ENCODE measurements around the gene UGT1A5.

UGT1A5 gene

DNA sequence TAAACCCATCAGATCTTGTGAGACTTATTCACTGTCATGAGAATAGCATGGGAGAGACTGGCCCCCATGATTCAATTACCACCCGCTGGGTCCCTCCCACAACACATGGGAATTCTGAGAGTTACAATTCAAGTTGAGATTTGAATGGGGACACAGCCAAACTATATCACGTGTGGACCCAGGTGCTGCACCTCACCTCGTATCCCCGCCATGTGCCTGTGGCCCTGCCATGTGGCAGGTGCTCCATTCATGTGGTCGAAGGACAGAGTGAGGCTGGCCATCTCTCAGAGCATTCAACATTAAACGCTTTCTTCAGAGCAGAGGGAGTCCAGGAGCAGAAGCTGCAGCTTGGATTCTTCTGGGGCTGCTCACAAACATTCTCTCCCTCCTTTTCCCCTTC is 97.7 kb downstream of the UGT1A5 start:
- no peak for DNase-seq (ENCODE audit: low read depth in 2 of 2)

GRCh38 chr2:233811087-233811486 is 98.4 kb downstream of the UGT1A5 start:
- DNase-seq (ENCODE audit: low read depth in 2 of 2) = no peak

DNA sequence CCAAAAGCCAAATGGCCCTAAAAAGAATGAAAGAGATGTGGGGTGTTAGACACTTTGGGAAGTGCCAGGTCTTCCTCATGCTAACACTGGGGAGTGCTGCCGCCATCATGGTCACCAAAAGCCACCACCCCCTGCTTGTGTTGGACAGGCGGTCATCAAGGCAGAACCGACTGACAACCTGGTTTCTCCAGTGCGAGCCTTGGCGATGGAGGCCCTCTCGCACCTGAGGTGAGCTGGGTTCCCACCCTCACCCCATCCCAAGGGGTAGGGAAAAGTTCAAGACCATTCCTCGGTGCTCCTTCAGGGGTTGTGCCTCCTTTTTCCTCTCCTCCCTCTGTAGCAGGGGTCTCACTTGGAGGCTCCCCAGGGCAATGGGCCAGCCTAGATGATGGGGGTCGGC is 99.0 kb downstream of the UGT1A5 start:
- DNase-seq (ENCODE audit: low read depth in 2 of 2) = no peak

DNA sequence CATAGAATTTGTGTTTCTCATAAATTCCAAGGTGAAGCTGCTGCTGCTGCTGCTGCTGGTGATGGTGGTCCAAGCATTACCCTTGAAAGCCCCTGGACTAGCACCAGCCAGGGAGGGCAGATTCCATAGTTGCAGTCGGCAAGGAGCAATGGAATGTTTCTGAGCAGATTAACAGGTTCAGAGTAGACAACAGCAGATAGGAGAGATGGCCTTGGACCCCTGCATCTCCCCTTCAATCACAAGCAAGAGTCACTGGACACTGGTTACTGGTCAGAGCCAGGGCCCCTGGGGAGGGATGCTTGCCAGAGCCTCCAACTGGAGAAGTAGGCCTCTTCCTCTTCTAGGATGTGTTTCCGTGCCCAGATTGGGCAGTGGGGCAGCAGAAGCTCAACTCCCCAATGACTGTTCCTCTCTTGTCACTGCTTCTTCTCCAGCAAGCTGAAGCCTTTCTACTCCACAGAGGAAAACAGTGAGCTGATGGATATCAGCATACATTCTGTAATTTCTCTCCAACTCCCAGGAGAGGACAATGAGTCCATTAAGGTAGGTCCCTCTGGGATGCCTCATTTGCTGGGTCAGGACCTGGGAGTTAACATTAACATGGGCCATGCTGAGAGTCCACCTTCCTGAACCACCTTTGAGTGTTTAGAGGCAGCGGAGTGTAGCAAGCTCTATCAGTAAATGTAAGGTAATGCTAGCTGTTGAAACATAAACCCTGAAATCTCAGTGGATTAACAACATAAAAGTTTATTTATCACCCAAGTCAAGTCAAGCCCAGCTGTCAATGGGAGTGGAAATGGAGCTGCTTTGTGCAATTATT is 100.7 kb downstream of the UGT1A5 start:
- no peak for DNase-seq (ENCODE audit: low read depth in 2 of 2)

GRCh38 chr2:233814056-233814835 is 101.5 kb downstream of the UGT1A5 start:
- DNase-seq (ENCODE audit: low read depth in 2 of 2) = no peak

- DNase-seq (ENCODE audit: low read depth in 2 of 2) = no peak
Observed at GRCh38 chr2:233815861-233816260, 103.2 kb downstream of the UGT1A5 start.

GRCh38 chr2:233816334-233816733 is 103.6 kb downstream of the UGT1A5 start:
- no peak for DNase-seq (ENCODE audit: low read depth in 2 of 2)

DNA sequence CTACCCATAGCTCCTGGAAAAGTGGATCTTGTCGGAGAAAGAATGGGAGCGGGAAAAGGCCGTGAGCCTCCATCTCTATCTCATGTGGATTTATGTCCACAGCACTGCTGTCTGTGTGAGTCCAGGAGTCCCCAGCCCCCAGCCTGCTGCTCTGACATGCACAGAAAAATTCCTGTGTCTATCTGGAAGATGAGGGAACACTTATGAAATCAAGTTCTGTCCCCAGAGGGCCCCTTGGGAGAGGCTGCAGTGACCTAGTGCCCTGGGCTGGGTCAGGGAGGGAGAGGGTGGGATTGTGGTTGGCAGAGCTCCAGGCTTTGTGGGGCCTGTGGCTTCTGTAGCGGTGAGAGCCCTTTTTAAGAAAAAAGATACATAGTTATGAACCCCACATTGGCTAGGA is 104.1 kb downstream of the UGT1A5 start:
- no peak for DNase-seq (ENCODE audit: low read depth in 2 of 2)

GRCh38 chr2:233817361-233817911 is 104.7 kb downstream of the UGT1A5 start:
- no peak for DNase-seq (ENCODE audit: low read depth in 2 of 2)

- no peak for DNase-seq (ENCODE audit: low read depth in 2 of 2)
Observed at GRCh38 chr2:233817995-233818638, 105.4 kb downstream of the UGT1A5 start.

DNA sequence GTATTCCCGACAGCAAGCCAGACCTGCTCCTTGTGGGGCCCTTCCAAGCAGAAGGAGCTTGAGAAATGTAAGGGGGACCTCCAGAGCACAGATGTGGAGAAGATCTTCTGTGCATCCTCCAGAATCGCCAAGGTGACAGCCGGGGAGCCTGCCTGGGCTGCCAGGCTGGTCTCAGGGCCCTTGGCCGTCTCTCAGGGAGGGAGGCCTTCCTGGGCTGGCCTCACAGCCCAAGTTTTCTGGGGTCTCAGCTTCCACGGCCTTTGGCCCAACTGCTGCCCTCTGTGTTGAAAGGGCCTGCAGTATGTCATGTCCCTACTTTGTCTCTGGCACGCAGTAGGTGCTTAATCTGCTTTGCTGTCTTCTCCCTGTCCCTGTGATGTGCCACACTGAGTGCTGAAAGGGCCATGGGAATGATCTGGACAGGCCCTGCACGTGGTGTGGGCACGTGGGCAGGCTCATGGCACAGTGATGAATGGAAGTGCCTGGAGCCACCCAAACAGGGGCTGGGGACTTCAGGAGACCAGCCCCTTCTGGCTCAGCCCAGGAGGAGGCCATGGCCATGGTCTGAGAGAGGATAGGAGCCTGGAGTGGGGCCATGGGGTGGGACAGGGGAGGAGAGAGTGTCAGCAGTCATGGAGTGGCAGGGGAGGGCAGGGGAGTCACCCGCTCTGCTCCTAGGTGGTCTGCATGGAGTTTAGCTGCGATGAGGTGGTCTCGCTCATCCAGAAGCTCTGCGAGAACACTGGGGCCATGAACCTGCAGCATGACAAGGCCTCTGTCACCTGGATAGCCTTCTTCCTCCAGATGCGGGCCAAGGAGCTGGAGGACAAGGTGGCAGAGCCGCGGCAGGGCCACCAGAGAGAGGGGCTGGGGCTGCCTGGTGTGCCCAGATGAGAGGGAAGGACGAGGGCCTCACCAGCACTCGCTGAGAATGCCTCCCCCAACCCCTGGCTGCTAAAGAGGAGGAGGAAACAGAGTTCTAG is 106.2 kb downstream of the UGT1A5 start:
- DNase-seq (ENCODE audit: low read depth in 2 of 2) = no peak

DNA sequence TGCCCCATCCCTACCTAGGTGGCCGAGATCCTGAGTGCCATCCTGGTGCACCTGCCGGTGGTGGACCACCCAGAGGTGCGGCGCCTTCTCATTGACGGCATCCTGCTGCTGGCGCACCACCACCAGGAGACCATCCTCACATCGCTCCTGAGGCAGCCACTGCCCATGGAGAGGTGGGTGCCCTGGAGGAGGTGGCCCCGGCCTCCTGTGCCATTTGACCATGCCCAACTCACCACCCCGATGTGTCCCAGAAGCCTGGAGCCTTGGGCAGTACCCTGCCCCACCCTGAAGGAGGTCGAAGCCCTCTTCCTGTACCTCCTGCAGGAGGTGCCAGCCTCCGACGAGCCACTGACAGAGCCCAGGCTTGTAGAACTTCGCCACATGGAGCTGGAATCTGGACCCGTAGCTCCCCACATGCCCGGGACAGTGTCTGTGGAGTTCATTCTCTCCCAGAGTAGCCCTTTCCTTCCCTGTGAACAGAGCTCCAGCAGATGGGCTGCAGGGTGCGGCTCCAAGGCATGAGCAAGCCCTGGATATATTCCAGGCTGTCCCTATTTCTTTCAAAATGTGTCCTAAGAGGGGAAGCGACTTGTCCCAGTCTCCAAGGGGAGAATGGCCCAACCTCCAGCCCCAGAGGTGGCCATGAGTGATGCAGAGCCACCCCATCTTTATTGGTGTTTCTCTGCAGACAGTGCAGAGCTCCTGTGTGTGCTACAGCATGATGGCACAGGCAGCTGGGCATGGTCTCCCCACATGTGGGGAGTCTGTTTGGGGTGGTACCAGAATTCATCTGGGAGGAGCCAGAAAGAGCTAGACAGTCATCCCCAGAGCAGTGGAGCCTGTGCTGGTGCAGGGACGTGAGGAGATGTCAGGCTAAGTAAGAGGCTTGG is 107.4 kb downstream of the UGT1A5 start:
- no peak for DNase-seq (ENCODE audit: low read depth in 2 of 2)

DNA sequence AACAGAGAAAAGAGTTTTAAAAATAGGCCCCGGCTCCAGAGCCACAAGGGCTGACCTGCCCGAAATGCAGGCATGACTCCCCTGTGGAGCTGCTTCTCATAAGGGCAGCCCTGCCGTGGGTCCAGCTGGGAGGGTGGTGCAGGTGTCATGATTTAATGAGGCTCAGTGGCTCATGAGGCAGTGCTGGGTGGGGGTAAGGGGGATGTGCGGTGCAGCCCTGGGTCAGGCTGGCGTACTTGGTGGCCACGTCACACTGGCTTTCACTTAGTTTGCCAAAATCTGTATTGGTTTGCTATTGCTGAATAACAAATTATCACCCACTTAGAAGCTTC is 108.0 kb downstream of the UGT1A5 start:
- DNase-seq (ENCODE audit: low read depth in 2 of 2) = no peak

DNA sequence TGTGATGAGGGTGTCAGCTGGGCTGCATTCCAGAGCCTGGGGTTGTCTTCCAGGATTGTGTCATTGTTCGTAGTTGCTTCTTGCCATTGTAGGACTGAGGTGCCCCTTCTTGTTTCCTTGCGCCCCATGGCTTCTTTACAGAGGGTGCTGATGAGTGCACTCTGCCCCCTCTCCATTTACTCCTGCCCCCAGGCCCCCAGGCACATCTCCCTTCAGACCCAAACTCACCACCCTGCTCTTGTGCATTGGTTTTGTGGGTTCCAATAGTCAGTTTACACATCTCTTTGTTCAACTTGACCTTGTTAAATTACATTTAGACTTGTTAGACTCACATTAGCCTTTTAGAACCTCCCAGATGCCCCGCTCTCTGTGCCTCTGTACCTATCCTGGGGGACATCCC is 108.5 kb downstream of the UGT1A5 start:
- DNase-seq (ENCODE audit: low read depth in 2 of 2) = no peak

- no peak for DNase-seq (ENCODE audit: low read depth in 2 of 2)
Observed at GRCh38 chr2:233821709-233822100, 109.0 kb downstream of the UGT1A5 start.

DNA sequence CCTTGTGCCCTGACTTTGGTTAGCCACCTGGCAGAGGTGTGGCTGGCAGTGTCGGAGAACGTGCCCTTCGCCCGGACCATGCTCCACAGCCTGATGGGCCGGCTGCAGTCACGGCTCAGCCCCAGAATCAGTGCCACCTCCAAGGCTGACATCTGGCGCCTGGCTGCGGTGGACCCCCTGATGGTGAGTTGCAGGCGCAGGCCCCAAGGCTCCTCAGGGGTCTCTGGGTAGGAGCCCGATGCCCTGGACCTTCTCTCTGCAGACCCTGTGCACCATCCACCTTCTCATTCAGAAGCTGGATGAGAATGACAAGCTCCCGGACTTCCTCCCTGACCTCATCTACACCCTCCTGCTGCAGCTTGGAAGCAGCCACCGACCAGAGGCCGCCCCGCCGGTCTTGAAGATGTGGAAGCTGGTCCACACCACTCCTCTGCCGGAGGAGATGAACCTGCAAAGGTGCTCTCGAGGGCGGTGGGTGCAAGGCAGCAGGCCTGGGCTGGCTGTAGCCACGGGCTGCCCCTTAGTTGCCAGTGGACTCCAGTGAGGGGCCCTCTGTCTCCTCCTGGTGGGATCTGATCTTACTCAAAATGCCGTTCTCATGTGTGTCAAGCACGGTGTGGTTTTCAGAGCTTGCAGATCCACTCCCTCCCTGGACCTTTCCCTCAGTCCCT is 109.5 kb downstream of the UGT1A5 start:
- DNase-seq (ENCODE audit: low read depth in 2 of 2) = no peak
